BLaER1 treated with 17β-estradiol and CSF1 and Interleukin-3, amounts not matched to agents 10 nM and 100 nM (cell line): ENCODE data around the gene C14orf93.

Experiments
- H3K27ac ChIP-seq, 11 experiments: shearing (Covaris generic); formaldehyde crosslinking; 2 replicates each; pipeline ENCODE4 v1.8.1; 2022
- H3K27me3 ChIP-seq, 11 experiments: shearing (Covaris generic); formaldehyde crosslinking; 2 replicates each; pipeline ENCODE4 v1.8.1; 2022
- H3K36me3 ChIP-seq, 11 experiments: shearing (Covaris generic); formaldehyde crosslinking; 2 replicates each; pipeline ENCODE4 v1.8.1; 2022
- H3K4me1 ChIP-seq, 10 experiments: shearing (Covaris generic); formaldehyde crosslinking; 2 replicates each; pipeline ENCODE4 v1.8.1; 2022
- H3K4me2 ChIP-seq, 11 experiments: shearing (Covaris generic); formaldehyde crosslinking; 2 replicates each; pipeline ENCODE4 v1.8.1; 2022
- H3K4me3 ChIP-seq, 10 experiments: shearing (Covaris generic); formaldehyde crosslinking; 2 replicates each; pipeline ENCODE4 v1.8.1; 2022
- H3K9ac ChIP-seq, 11 experiments: shearing (Covaris generic); formaldehyde crosslinking; 2 replicates each; pipeline ENCODE4 v1.8.1; 2022
- H3K9me3 ChIP-seq, 11 experiments: shearing (Covaris generic); formaldehyde crosslinking; replicated peaks in 1 of 11; 2 replicates each; pipeline ENCODE4 v1.8.1; 2022
- H4K20me1 ChIP-seq, 11 experiments: shearing (Covaris generic); formaldehyde crosslinking; 2 replicates each; pipeline ENCODE4 v1.8.1; 2022
- Cebpa-rat ChIP-seq, 11 experiments: shearing (Covaris generic); IDR thresholded peaks; 2 replicates each; pipeline ENCODE4 v1.8.1; 2022

Gene C14orf93

DNA sequence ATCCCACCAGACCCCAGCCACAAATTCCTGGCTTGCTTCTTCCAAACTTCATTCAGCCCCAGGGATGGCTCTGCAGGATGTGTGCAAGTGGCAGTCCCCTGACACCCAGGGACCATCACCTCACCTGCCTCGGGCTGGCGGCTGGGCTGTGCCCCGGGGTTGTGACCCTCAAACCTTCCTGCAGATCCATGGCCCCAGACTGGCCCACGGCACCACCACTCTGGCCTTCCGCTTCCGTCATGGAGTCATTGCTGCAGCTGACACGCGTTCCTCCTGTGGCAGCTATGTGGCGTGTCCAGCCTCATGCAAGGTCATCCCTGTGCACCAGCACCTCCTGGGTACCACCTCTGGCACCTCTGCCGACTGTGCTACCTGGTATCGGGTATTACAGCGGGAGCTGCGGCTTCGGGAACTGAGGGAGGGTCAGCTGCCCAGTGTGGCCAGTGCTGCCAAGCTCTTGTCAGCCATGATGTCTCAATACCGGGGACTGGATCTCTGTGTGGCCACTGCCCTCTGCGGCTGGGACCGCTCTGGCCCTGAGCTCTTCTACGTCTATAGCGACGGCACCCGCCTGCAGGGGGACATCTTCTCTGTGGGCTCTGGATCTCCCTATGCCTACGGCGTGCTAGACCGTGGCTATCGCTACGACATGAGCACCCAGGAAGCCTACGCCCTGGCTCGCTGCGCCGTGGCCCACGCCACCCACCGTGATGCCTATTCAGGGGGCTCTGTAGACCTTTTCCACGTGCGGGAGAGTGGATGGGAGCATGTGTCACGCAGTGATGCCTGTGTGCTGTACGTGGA is 32.4 kb upstream of the C14orf93 start, which contains the start of gene PSMB11:
Gene PSMB11, plus strand, starts transcription at position 51 of the 804 bp plus-strand sequence. Its CDS starts 14 bp downstream, at position 65.
- H3K27me3 ChIP-seq = no peaks in the 10 kb centered on the region
- no peak for TF ChIP-seq Cebpa-rat (IDR thresholded peaks at IDR 0.05)
- no peak within 1 kb of the TSS for H3K4me2 ChIP-seq
- no peaks in the 10 kb centered on the region for H4K20me1 ChIP-seq
- H3K36me3 ChIP-seq = no peaks in the 10 kb centered on the region
- no peak within 1 kb of the TSS for H3K4me3 ChIP-seq
- H3K27ac ChIP-seq = no peak within 1 kb of the TSS
- no peaks in the 10 kb centered on the region for H3K9me3 ChIP-seq
- peaks cover 0 to 27% (median 16%) of the 10 kb centered on the region in 10 experiments; a peak in 15 of 20 replicates for H3K4me1 ChIP-seq
- H3K9ac ChIP-seq = no peak within 1 kb of the TSS

DNA sequence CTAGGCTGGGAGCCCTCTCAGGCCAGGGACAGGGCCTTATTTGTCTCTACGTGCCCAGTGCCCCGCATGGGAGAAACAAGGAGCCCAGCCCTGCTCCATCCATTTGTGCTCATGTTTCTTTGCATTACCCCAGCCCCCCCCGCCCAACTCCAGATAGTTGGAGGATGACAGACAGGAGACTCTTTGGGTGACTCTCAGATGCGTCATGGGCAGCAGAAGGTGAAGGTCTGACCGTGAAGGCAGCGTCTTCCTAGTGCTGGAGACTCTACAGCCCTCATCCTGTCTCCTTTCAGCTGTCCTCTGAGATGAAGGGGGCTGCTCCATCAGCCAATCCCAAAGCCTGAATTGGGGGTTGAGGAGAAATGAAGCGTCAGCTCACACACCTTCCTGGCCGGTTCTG is 31.8 kb upstream of the C14orf93 start:
- no peak for TF ChIP-seq Cebpa-rat (IDR thresholded peaks at IDR 0.05)
- Histone ChIP-seq H3K36me3 (no peaks in the 10 kb centered on the region), H3K27ac (no peak overlapping the region), H3K9ac (no peak overlapping the region), H4K20me1 (no peaks in the 10 kb centered on the region), H3K27me3 (no peaks in the 10 kb centered on the region), H3K4me2 (no peak overlapping the region), H3K4me3 (no peak overlapping the region), H3K4me1 (peaks cover 0 to 21% (median 15%) of the 10 kb centered on the region in 10 experiments; a peak in 15 of 20 replicates), H3K9me3 (no peaks in the 10 kb centered on the region)

GRCh38 chr14:23040100-23040499 is 30.2 kb upstream of the C14orf93 start:
- H3K9ac ChIP-seq = no peak overlapping the region
- no peak overlapping the region for H3K27ac ChIP-seq
- no peaks in the 10 kb centered on the region for H4K20me1 ChIP-seq
- H3K4me1 ChIP-seq = peaks cover 6 to 16% (median 13%) of the 10 kb centered on the region in 10 experiments; a peak in 18 of 20 replicates
- no peaks in the 10 kb centered on the region for H3K9me3 ChIP-seq
- TF ChIP-seq Cebpa-rat (IDR thresholded peaks at IDR 0.05) = no peak
- H3K4me3 ChIP-seq = no peak overlapping the region
- no peak overlapping the region for H3K4me2 ChIP-seq
- H3K36me3 ChIP-seq = no peaks in the 10 kb centered on the region
- no peaks in the 10 kb centered on the region for H3K27me3 ChIP-seq

DNA sequence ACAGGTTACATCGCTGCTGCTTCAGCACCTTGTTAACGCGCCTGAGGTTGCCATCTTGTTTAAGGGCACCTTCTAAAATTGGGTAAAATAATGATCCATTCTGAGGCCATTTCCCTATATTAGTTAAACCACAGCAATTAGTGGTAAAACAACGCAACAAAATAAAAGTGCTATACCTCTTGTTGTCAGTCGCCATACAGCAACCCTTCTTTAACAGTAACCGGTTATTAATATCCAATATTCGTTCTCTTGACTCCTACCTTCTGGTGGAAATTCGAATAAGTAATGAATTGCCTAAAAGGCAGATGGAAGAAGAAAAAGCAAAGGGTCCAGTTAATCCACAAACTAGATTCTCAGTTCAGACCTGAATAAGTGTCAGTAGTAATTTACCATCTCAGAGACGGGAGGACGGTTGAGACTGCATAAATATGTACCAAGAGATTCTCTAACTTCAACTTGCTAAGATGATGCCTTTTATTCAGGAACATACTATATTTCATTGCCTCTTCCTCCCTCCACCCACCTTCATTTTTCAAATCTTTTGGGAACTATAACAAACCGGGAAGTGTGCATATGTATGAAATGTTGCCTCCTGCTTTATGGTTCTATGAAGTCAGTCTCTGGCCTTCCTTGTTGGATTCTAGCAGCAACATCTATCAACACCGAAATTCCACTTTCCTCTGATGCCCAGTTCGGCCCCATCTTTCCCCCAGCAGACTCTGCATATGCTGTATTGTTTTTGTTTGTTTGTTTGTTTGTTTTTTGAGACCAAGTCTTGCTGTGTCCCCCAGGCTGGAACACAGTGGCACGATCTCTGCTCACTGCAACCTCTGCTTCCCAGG is 25.6 kb upstream of the C14orf93 start:
- peak in 1 of 11 experiments; percentile 4; a peak in 2 of 22 replicates for TF ChIP-seq Cebpa-rat (IDR thresholded peaks at IDR 0.05)
- H3K9ac ChIP-seq = peak overlapping the region; percentile 92 to 99 (median 96)

GRCh38 chr14:23034498-23035302 is 24.8 kb upstream of the C14orf93 start, which contains the start of gene PSMB5:
TSS of gene PSMB5 (minus strand) at chr14:23034900. CDS start at chr14:23034881, 19 bp downstream.
- Histone ChIP-seq H3K4me1 (peaks cover 19 to 41% (median 30%) of the 10 kb centered on the region in 10 experiments), H4K20me1 (peaks cover 0 to 11% (median 0%) of the 10 kb centered on the region in 11 experiments; a peak in 2 of 22 replicates), H3K36me3 (peaks cover 31 to 40% (median 37%) of the 10 kb centered on the region in 11 experiments), H3K4me3 (peak within 1 kb of the TSS; percentile 81 to 93 (median 89)), H3K9ac (peak within 1 kb of the TSS; percentile 92 to 99 (median 96)), H3K4me2 (peak within 1 kb of the TSS; percentile 84 to 98 (median 93)), H3K27ac (peak within 1 kb of the TSS; percentile 85 to 100 (median 96)), H3K27me3 (no peaks in the 10 kb centered on the region), H3K9me3 (no peaks in the 10 kb centered on the region)
- peak in 10 of 11 experiments; percentile 47 to 84 (median 63); a peak in 12 of 22 replicates for TF ChIP-seq Cebpa-rat (IDR thresholded peaks at IDR 0.05)

More for the DNA sequence above, 25.6 kb upstream of the C14orf93 start:
- H3K36me3 ChIP-seq = peaks cover 28 to 33% (median 31%) of the 10 kb centered on the region in 11 experiments
- no peaks in the 10 kb centered on the region for H3K27me3 ChIP-seq
- peak overlapping the region; percentile 81 to 93 (median 89) for H3K4me3 ChIP-seq
- peaks cover 0 to 7% (median 0%) of the 10 kb centered on the region in 11 experiments; a peak in 1 of 22 replicates for H4K20me1 ChIP-seq
- no peaks in the 10 kb centered on the region for H3K9me3 ChIP-seq
- peak overlapping the region; percentile 85 to 100 (median 96) for H3K27ac ChIP-seq
- peak overlapping the region; percentile 37 to 96 (median 88); a peak in 21 of 22 replicates for H3K4me2 ChIP-seq
- H3K4me1 ChIP-seq = peaks cover 19 to 41% (median 30%) of the 10 kb centered on the region in 10 experiments

DNA sequence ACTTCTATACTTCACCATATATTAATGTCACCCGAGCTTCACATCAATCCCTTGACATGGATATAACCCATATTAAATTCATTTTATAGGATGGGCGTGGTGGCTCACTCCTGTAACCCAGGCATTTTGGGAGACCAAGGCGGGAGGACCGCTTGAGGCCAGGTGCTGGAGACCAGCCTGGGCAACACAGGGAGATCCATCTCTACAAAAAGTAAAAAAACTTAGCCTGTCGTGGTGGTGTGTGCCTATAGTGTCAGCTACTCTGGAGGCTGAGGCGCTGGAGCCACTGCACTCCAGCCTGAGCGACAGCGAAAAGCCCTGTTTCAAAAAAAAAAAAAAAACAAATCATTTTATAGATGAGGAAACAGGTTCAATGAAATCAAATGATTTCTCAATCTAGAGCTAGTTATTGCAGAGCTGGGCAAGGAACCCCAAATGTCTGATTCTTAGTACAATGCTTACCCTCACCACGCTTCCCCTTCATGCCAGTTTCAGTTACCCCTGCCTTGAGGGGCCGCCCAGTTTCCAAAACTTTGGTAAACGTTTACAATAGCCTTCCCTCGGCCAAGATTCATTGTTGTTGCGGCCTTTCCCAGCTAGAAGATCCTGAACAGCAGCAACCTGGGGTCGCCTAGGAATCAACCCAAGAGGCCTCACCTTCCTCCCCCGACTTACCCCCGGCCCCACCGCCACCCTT is 24.0 kb upstream of the C14orf93 start:
- peak overlapping the region; percentile 85 to 100 (median 96) for H3K27ac ChIP-seq
- peaks cover 26 to 48% (median 37%) of the 10 kb centered on the region in 10 experiments for H3K4me1 ChIP-seq
- no peaks in the 10 kb centered on the region for H3K27me3 ChIP-seq
- no peaks in the 10 kb centered on the region for H3K9me3 ChIP-seq
- peak overlapping the region; percentile 81 to 93 (median 89) for H3K4me3 ChIP-seq
- peaks cover 0 to 18% (median 5%) of the 10 kb centered on the region in 11 experiments; a peak in 10 of 22 replicates for H4K20me1 ChIP-seq
- H3K4me2 ChIP-seq = peak overlapping the region; percentile 84 to 98 (median 93)
- TF ChIP-seq Cebpa-rat (IDR thresholded peaks at IDR 0.05) = no peak
- peaks cover 37 to 47% (median 45%) of the 10 kb centered on the region in 11 experiments for H3K36me3 ChIP-seq
- H3K9ac ChIP-seq = peak overlapping the region; percentile 92 to 99 (median 96)

DNA sequence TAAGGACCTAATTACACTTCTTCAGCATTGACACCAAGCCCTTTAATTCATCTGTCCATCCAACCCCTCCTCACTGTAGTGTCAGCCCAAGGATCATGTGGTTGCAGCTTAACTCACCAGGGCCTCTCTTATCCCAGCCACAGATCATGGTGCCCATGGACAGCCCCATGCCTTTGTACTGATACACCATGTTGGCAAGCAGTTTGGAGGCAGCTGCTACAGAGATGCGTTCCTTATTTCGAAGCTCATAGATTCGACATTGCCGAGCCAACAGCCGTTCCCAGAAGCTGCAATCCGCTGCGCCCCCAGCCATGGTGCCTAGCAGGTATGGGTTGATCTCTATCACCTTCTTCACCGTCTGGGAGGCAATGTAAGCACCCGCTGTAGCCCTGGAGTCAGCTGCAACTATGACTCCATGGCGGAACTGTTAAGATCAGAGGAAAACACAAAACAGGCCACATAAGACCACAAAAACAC is 23.3 kb upstream of the C14orf93 start:
- no peaks in the 10 kb centered on the region for H3K27me3 ChIP-seq
- peak overlapping the region; percentile 81 to 93 (median 89); a peak in 19 of 20 replicates for H3K4me3 ChIP-seq
- H3K27ac ChIP-seq = peak overlapping the region in 8 of 11 experiments; percentile 93 to 100 (median 97); a peak in 10 of 22 replicates
- H3K4me2 ChIP-seq = peak overlapping the region; percentile 84 to 98 (median 93)
- peak overlapping the region; percentile 92 to 99 (median 96); a peak in 18 of 22 replicates for H3K9ac ChIP-seq
- H3K4me1 ChIP-seq = peaks cover 33 to 54% (median 43%) of the 10 kb centered on the region in 10 experiments
- no peak for TF ChIP-seq Cebpa-rat (IDR thresholded peaks at IDR 0.05)
- no peaks in the 10 kb centered on the region for H3K9me3 ChIP-seq
- peaks cover 44 to 54% (median 51%) of the 10 kb centered on the region in 11 experiments for H3K36me3 ChIP-seq
- peaks cover 0 to 24% (median 12%) of the 10 kb centered on the region in 11 experiments; a peak in 11 of 22 replicates for H4K20me1 ChIP-seq
